DOHH2 (cell line): Measurements from ENCODE around the gene CST6.

ENCODE experiments used
- EZH2phosphoT487 ChIP-seq: fragments of 200-600 bp; sonication (generic); IDR thresholded peaks from 2 replicates; pipeline ENCODE4 v1.6.1; 2017; ENCODE audit warnings: borderline replicate concordance, mild to moderate bottlenecking, antibody characterized with exemption, low read length, moderate library complexity, mixed read lengths
- TF ChIP-seq, protein P1 (sequence below): fragments of 200-600 bp; sonication (generic); IDR thresholded peaks from one replicate; pipeline ENCODE4 v1.5.1; 2014; ENCODE audit warnings: antibody characterized with exemption, mild to moderate bottlenecking, low read depth, low read length; ENCODE audit not compliant: poor library complexity, severe bottlenecking

DNA sequence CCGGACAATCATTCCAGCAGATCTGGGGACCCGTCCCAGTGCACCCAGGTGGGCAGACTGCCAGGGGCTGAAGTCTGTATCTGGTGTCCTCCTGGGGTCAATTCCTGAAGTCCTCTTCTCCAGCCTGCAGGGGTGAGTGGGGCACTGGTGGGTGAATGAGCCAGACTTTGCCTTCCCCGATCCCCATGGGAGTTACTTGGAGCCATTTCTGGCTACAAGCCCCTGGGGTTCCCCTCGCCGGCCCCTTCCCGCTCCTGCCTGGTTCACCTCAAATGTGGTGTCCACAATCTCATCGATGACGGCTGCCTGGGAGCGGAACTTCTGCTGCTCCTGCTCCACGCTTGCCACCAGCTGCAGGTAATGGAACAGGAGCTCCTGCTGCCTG, 5.0 kb downstream of the CST6 start:
- TF ChIP-seq, protein P1, sequence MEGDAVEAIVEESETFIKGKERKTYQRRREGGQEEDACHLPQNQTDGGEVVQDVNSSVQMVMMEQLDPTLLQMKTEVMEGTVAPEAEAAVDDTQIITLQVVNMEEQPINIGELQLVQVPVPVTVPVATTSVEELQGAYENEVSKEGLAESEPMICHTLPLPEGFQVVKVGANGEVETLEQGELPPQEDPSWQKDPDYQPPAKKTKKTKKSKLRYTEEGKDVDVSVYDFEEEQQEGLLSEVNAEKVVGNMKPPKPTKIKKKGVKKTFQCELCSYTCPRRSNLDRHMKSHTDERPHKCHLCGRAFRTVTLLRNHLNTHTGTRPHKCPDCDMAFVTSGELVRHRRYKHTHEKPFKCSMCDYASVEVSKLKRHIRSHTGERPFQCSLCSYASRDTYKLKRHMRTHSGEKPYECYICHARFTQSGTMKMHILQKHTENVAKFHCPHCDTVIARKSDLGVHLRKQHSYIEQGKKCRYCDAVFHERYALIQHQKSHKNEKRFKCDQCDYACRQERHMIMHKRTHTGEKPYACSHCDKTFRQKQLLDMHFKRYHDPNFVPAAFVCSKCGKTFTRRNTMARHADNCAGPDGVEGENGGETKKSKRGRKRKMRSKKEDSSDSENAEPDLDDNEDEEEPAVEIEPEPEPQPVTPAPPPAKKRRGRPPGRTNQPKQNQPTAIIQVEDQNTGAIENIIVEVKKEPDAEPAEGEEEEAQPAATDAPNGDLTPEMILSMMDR: no peak
- TF ChIP-seq EZH2phosphoT487: no peak
